IPS-18c (cell line): Measurements from ENCODE around the gene PCBP1.
A peak's percentile ranks its signal among the peaks of the same experiment; 100 is the strongest.

Source experiments
- H3K4me3 ChIP-seq: 2 replicates; pipeline ENCODE4 v1.7.0; 2013; ENCODE audit warnings: low read depth, mild to moderate bottlenecking, low read length, moderate library complexity; ENCODE audit not compliant: insufficient read depth
- H3K9me3 ChIP-seq: one replicate; pipeline ENCODE4 v1.6.1; 2013; ENCODE audit warnings: mild to moderate bottlenecking, low read length, moderate library complexity; ENCODE audit not compliant: control insufficient read depth, insufficient read depth

Gene PCBP1

DNA sequence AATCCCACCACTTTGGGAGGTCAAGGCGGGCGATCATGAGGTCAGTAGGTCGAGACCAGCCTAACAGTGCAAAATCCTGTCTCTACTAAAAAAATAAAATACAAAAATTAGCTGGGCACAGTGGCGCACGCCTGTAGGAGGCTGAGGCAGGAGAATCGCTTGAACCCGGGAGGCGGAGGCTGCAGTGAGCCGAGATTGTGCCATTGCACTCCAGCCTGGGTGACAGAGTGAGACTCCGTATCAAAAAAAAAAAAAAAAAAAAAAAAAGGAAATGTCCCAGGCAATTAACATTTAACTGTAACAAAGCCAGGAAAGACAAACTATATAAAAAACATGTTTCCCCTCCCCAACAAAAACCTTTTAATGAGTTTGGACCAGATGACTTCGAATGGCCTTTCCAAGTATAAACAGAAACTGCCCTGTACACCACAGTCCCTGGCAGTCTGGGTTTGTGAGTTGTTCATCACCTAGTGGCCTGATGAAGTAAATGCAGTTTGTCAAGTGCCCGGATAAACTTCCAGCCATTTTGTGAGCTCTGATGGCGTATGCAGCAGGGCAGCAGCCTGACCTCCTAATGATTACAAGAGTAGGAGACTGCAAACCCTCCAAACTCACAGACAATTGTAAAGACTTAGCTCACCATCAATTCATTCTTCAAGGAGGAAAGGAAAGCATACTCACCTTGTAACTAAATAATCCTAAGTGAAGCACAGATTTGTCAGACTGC, 16.6 kb upstream of the PCBP1 start:
- H3K4me3 ChIP-seq = no peak overlapping the region

GRCh38 chr2:70073493-70073892, 13.8 kb upstream of the PCBP1 start:
- H3K4me3 ChIP-seq = no peak overlapping the region
- H3K9me3 ChIP-seq = no peaks in the 10 kb centered on the region

More for the DNA sequence above, 16.6 kb upstream of the PCBP1 start:
- H3K9me3 ChIP-seq = no peaks in the 10 kb centered on the region

- Histone ChIP-seq H3K9me3 (no peaks in the 10 kb centered on the region), H3K4me3 (no peak overlapping the region)
Observed at GRCh38 chr2:70078384-70078783, 8.9 kb upstream of the PCBP1 start.

- Histone ChIP-seq H3K9me3 (no peaks in the 10 kb centered on the region), H3K4me3 (no peak overlapping the region)
Observed at GRCh38 chr2:70080610-70081200, 6.6 kb upstream of the PCBP1 start.

DNA sequence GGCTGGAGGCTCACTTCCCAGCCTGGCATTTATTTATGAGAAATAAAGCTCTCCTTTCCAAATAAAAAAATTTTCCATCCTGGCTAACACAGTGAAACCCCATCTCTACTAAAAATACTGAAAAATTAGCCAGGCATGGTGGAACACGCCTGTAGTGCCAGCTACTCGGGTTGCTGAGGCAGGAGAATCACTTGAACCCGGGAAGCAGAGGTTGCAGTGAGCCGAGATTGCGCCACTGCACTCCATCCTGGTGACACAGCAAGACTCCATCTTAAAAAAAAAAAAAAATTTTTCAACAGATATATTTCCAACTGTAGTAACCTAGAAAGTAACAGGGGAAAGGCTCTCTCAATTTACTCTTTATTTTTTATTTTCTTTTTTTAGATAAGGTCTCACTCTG, 6.1 kb upstream of the PCBP1 start:
- H3K4me3 ChIP-seq = no peak overlapping the region

GRCh38 chr2:70083344-70084156, 3.7 kb upstream of the PCBP1 start:
- Histone ChIP-seq H3K4me3 (no peak overlapping the region), H3K9me3 (no peaks in the 10 kb centered on the region)

More for the DNA sequence above, 6.1 kb upstream of the PCBP1 start:
- no peaks in the 10 kb centered on the region for H3K9me3 ChIP-seq

DNA sequence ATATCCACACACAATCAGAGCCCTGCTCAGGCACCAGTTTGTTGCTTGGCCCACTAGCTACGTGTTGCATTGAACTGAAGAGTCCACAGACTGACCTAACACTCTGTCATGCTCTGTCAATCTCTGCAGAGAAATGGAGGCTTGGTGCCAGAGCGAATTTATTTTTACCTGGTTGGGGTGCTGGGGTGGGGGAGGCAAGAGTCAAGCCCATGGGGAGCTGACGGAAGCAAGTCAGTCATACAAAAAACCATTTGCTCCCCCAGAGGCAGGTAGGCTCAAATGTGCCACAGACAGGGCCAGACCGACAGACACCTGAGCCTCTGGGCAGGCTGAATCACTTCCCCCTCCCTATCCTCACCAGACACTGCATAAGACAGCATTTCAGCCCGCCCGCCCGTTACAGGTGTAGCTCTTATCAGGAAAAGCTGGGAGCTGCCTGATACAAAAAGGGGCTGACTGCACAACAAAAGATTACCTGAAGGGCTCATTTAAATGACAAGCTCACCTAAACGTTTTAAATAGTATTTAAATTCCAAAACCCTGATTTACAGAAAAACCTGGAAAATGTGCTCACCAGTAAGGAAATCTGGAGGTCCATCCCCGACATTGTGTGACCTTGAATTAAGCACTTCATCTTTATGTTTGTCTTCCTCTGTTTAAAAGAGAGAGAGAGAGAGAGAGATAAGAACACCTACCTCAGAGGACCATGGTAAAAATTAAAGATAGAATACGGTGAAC, 2.1 kb upstream of the PCBP1 start:
- H3K9me3 ChIP-seq = no peaks in the 10 kb centered on the region
- peak overlapping the region; percentile 77 for H3K4me3 ChIP-seq

GRCh38 chr2:70085711-70086277, 1.5 kb upstream of the PCBP1 start:
- Histone ChIP-seq H3K9me3 (no peaks in the 10 kb centered on the region), H3K4me3 (peak overlapping the region; percentile 77)

DNA sequence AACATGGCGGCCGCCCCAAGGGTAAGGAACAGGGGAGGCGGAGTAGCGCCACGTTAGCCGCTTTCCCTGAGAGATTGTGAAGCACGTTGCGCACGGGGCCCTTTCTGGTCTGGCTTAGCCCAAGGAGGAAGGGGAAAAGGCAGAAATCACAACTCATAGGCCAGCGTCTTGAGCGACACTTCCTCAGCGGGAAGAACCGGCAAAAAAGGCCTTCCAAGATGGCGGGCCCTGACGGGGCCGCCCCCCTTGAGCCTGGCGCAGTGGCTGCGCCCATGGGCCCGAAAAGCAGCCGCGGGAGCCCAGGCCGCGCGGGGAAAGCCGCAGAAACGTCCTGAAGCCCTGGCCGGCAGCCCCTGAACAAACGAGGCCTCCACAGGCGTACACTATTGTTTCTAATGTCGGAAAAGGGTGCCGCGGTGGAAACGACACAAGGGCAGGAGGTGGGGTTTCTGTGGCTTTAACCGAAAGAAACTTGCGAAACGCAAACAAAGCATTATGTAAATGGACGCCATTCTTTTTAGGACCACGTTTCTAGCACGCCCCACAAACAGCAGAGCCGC, 919 bp upstream of the PCBP1 start:
- Histone ChIP-seq H3K9me3 (no peaks in the 10 kb centered on the region), H3K4me3 (peak overlapping the region; percentile 77)

DNA sequence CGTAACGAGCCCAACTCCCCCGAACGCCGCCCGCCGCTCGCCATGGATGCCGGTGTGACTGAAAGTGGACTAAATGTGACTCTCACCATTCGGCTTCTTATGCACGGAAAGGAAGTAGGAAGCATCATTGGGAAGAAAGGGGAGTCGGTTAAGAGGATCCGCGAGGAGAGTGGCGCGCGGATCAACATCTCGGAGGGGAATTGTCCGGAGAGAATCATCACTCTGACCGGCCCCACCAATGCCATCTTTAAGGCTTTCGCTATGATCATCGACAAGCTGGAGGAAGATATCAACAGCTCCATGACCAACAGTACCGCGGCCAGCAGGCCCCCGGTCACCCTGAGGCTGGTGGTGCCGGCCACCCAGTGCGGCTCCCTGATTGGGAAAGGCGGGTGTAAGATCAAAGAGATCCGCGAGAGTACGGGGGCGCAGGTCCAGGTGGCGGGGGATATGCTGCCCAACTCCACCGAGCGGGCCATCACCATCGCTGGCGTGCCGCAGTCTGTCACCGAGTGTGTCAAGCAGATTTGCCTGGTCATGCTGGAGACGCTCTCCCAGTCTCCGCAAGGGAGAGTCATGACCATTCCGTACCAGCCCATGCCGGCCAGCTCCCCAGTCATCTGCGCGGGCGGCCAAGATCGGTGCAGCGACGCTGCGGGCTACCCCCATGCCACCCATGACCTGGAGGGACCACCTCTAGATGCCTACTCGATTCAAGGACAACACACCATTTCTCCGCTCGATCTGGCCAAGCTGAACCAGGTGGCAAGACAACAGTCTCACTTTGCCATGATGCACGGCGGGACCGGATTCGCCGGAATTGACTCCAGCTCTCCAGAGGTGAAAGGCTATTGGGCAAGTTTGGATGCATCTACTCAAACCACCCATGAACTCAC, 673 bp downstream of the PCBP1 start:
- Histone ChIP-seq H3K4me3 (peak overlapping the region; percentile 93), H3K9me3 (no peaks in the 10 kb centered on the region)

DNA sequence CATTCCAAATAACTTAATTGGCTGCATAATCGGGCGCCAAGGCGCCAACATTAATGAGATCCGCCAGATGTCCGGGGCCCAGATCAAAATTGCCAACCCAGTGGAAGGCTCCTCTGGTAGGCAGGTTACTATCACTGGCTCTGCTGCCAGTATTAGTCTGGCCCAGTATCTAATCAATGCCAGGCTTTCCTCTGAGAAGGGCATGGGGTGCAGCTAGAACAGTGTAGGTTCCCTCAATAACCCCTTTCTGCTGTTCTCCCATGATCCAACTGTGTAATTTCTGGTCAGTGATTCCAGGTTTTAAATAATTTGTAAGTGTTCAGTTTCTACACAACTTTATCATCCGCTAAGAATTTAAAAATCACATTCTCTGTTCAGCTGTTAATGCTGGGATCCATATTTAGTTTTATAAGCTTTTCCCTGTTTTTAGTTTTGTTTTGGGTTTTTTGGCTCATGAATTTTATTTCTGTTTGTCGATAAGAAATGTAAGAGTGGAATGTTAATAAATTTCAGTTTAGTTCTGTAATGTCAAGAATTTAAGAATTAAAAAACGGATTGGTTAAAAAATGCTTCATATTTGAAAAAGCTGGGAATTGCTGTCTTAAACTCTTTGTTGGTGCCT, 1.4 kb downstream of the PCBP1 start:
- Histone ChIP-seq H3K4me3 (peak overlapping the region; percentile 93), H3K9me3 (no peaks in the 10 kb centered on the region)

GRCh38 chr2:70089220-70089982, 2.1 kb downstream of the PCBP1 start:
- peak overlapping the region; percentile 93 for H3K4me3 ChIP-seq
- no peaks in the 10 kb centered on the region for H3K9me3 ChIP-seq

DNA sequence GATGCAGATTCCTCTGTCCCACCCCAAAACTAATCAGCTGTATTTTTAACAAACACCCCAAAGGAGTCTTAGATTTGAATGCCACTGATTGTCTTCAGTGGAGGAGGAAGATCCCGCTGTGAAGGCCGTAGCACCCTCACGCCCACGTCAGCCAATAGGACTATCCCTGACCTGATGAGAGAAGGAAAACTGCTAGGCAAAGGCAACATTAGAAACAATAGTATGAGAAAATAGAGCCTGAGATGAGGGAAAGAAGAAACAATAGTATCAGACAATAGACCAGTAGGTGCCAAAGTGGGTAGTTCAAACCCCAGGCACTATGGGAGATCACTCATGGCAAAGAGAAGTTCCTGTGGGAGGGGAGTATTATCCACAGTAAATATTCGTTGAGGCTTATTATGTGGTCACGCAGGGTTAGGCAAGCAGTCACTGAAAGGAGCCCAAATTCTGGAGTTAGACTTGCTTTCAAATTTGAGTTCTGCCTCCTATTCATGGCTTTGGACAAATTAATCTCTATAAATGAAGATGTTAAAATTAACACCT, 2.8 kb downstream of the PCBP1 start:
- Histone ChIP-seq H3K4me3 (peak overlapping the region; percentile 93; the same call in 1 of the 2 replicates), H3K9me3 (no peaks in the 10 kb centered on the region)

- Histone ChIP-seq H3K4me3 (no peak overlapping the region), H3K9me3 (no peaks in the 10 kb centered on the region)
Observed at GRCh38 chr2:70090706-70091334, 3.5 kb downstream of the PCBP1 start.
